HG03103 (cell line): ENCODE measurements around the gene TPP1.
A peak's percentile ranks its signal among the peaks of the same experiment; 100 is the strongest.

Experiments used
- ATAC-seq: cut with Tn5 transposase; IDR thresholded peaks from one replicate; pipeline ENCODE4 v1.9.1; 2021; ENCODE audit warnings: low read depth; ENCODE audit not compliant: unreplicated experiment

The TPP1 gene

DNA sequence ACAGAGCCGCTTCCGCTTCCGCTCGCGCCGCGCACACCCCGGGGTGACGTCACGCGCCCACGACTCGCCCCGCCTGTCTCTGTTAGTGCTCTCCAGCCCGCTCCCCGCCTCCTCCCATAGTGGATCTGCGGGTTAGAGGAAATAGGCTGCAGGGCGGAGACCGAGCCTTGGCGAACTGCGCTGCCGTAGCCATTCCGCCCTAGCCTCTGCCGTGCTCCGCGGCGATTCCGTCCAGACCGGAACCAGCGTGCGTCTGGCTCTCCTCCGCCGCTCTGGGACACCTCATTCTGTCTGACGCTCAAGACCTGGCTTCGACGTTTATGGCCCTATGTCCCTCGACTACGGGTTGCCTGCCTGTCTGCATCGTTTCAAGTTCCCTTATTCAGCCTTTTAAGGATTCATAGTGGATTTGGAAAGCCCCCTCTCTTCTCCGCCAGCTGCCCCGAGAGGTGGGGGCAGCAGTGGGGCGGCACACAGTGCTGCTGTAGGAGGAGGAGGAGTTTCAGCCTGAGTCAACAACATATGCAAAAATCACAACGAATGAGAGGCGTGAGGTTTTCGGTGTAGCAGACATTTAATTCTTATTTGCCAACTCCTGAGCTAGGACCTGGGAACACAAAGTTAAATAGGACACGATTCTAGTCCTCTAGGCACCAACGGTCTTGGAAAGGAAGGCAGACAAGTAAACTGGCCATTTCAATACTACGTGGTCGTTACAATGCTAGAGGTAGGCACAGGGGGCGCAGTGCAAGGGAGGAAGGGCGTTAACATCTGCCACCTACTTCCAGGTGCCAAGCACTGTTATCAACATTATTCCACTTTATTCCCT lies 6.8 kb downstream of the TPP1 start, which contains the start of gene TAF10:
Gene TAF10 (minus strand): TSS at position 4 of the 829 bp plus-strand sequence. CDS start 27 bp downstream, outside the sequence.
- ATAC-seq = peak; percentile 75

DNA sequence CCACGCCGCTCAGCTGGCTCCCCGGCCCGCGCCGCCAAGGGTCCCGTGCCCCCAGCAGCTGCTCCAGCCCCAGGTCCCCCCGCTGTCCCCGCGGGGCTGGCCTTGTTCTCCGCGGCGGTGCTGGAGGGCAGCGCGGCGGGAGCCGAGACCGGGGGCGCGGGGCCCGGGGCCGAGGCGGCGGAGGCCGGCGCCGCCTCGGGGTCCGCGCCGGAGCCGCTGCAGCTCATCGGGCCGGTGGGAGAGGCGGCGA lies 7.3 kb downstream of the TPP1 start:
- peak; percentile 20 for ATAC-seq

DNA sequence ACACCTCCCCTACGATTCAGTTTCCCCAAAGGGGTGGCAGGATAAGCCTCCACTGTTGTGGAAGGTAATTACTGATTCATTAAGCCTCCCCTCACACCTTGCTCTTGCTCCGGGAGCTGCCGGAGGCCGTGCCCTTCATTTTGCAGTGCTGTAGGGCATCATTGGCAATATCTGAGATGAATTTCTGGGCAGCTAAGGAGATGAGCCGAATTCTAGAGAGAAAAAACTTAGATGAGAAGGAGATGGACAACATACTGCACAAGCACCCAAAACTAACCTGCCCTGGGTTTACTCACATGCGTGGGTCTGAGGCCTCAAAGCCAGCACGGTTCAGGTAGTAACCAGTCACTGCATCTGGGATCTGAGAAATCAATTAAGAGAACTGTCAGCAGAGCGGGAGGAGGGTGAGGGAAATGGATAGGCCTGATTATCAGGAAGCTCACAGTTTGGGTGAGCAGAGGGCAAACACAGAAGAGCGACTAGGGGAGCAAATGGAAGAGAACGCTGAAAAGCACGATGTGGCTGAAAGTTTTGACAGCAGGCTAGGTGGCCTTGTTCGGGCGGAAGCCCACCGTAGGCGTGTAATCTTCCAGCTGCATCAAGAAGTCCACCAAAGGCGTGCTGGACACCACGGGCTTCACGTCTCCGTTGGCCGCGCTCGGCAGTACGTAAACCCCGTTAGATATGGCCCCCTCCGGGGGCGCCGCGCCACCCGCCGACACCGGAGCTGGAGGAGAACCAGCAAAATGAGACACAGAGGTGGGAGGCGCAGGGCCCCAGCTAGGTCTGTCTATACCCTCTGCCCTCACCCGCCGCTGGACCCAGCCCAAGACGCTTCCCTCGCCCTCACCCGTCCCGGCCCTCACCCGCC lies 7.9 kb downstream of the TPP1 start:
- no peak for ATAC-seq

DNA sequence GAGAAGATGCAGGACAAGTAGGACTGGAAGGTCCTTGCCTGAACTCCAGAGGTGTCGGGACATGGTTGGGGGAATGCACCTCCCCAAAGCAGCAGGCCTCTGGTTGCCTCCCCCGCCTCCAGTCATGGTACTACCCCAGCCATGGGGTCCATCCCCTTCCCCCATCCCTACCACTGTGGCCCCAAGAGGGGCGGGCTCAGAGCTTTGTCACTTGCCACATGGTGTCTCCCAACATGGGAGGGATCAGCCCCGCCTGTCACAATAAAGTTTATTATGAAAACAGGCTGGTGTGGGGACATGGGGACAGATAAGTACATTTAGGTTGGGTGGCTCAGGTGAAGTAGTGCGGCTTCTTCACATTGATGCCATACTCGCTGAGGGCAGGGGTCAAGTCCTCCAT lies 8.6 kb downstream of the TPP1 start:
- ATAC-seq = no peak

DNA sequence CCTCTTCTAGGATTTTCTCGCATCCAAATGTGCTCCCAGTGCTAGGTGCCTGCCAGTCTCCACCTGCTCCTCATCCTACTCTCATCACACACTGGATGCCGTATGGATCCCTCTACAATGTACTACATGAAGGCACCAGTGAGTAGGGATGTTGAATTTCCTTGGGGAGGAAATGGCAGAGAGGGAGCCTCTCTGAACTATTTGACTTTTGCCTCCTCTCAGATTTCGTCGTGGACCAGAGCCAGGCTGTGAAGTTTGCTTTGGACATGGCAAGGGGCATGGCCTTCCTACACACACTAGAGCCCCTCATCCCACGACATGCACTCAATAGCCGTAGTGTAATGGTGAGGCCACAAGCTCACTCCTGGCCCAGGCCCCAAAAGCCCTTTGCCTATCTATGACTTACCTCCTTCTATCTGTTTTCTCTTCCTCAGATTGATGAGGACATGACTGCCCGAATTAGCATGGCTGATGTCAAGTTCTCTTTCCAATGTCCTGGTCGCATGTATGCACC lies 9.7 kb downstream of the TPP1 start:
- no peak for ATAC-seq

DNA sequence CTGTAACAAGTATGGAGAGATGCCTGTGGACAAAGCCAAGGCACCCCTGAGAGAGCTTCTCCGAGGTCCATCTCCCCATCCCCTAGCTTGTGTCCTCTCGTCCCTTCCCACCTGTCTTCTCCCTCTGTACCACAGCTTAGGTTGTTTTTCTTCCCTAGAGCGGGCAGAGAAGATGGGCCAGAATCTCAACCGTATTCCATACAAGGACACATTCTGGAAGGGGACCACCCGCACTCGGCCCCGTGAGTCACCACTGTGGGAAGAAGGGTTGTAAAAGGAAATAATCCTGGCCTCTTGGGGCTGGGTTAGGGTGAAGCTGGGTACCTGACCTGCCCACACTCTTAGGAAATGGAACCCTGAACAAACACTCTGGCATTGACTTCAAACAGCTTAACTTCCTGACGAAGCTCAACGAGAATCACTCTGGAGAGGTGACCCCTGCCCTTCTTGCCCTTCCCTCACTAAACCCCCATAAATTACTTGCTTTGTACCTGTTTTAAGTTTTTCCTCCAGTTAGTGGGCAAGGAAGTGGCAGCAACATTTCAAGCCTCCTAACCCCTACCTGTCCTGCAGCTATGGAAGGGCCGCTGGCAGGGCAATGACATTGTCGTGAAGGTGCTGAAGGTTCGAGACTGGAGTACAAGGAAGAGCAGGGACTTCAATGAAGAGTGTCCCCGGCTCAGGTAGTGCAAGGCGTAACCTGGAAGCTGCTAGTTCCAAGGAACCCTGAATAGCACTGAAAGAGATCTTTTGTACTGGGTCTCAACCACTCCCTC lies 10.3 kb downstream of the TPP1 start:
- ATAC-seq = no peak

DNA sequence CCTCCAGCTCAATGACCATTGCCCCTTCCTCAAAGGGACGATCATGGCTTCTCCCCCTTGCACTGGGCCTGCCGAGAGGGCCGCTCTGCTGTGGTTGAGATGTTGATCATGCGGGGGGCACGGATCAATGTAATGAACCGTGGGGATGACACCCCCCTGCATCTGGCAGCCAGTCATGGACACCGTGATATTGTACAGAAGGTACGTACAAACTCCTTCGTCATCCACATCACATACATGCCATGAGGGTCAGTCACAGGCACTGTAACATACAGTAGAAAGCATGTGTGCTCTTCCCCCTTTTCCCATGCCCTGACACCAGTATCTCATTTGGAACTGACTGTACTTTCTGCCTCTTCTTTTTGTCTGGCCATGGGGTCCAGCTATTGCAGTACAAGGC lies 11.2 kb downstream of the TPP1 start:
- ATAC-seq = no peak

DNA sequence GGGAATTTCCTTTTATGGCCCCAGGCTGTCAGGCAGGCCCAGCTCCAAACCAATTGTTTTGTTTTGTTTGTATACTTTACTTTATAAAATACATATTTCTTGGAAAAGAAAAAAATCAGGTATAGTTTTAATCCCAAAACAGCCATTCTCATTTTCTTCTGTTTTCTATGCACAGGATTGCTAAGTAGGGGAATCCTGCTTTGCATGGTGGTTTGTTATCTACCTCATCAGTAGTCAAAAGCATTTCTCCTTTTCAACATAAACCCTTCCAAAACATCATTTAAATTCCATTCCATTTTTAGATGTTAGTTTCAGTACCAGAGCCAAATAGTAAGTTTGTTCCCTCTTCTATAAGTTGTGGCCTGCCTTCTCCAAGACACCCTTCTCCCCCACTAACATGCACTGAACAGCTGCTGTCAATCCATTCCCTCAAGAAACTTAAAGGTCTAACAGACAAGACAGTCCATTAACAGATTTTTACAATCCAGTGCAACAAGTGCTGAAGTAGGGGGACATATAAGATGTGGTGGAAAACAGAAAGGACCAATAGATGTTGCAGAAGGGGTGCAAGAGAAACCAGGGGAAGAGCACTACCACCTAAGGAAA lies 11.9 kb downstream of the TPP1 start:
- ATAC-seq = no peak

DNA sequence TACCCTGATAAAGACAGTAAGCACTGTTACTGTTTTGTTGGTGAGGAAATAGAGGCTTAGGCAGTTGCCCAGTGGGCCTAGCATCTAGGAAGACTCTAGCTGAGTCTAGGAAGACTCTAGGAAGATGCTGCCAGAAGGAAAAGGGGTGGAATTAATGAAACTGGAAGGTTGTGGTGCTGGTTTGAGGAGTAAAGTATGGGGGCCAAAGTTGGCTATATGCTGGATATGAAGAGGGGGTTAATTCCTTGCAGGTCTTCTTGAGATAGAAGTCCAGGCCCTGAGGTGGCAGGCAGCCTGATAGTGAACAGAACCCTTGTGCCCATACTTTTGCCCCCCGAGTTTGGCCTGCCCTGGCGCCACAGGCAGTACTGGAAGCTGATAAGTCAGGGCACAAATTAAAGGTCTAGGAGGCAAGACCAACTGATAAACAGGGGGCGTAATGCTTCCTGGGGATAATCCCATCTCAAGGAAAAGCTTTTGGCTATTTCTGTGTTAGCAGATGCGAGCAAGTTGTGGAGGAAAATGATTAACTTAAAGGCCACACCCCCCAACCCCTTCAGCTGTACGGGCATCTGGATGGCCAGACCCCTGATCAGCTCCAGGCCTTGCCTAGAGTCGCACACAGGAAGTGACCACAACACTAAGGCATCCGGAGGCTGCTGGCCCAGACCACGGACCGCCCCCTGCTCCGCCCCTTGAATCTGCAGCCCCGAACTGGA lies 12.6 kb downstream of the TPP1 start:
- ATAC-seq = peak; percentile 40

DNA sequence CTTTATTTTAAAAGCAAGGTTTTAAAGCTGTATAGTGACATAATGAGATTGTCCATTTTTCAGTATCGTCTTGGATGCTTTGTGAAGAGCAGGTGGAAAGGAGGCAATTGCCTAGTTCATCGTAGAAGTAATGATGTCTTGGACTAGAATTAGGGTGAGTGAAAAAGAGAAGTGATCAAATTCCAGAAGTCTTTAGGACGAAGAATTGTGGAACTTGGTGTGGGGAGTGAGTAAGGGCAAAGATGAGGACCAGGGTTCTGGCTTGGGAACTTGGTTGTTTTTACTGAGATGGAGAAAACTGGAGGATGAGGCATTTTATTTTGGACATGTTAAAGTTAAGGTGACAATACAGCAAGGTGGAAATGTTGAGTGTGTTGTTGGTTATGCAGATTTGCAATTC lies 14.4 kb downstream of the TPP1 start:
- no peak for ATAC-seq

DNA sequence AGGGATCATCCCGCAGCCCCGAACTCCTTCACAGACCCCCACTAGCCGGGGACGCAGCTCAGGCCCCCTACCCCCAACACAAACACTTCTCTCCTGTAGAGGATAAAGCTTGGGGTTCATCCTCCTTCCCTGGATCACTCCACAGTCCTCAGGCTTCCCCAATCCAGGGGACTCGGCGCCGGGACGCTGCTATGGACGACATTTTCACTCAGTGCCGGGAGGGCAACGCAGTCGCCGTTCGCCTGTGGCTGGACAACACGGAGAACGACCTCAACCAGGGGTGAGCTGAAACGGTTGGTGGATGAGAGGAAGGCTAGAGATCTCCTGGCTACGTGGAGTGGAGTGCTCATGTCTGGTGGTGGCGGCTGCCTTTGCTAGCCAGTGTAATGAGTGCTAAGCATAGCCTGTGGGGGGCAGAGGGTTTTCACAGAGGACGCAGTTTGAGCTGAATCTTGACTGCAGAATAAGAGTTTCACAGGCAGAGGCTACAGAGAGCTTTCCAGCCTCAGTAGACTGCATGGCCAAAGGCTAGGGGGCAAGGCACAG lies 15.1 kb downstream of the TPP1 start:
- ATAC-seq = peak; percentile 34

DNA sequence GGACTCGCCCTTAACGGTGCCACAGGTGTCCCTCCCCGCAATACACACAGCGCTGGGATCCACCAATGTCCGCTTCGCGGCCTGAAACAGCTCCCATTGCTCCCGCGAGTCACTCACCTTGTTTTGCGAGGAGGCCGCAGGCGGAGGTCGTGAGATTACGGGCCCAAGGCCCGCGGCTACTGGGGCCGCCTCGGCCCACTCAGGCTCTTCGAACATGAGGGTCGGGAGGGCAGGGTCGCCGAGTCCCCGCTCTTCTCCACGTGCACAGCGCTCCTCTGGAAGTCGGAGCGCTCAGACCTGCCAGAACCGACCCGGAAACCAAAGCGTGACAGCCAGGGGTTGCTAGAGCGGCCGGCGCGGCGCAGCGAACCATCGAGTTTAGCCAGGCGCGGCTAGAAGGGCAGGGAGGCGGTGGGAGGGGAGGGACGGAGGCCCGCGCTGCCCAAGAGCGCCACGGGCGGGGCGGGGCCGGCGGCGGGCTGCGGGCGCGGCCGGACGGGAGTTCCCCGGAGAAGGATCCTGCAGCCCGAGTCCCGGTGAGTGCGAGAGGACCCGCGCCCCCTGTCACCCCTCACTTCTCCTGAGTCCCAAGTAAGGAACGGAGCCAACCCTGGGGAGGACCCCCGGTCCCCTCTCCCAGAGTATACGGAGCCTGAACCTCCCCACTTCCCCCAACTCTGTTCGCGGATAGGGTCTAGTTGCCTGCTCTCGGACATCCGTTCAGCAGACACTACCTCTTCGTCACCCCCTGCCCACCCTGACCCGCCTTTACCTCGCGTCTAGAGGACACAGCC lies 15.7 kb downstream of the TPP1 start, which contains the start of the genes ILK and RRP8:
Gene ILK (plus strand): TSS at position 488 of the 794 bp plus-strand sequence. CDS start 498 bp downstream, outside the sequence.
Gene RRP8 (minus strand): TSS at position 330 of the 794 bp plus-strand sequence. CDS start 114 bp downstream, at position 216.
- ATAC-seq = peak; percentile 78

DNA sequence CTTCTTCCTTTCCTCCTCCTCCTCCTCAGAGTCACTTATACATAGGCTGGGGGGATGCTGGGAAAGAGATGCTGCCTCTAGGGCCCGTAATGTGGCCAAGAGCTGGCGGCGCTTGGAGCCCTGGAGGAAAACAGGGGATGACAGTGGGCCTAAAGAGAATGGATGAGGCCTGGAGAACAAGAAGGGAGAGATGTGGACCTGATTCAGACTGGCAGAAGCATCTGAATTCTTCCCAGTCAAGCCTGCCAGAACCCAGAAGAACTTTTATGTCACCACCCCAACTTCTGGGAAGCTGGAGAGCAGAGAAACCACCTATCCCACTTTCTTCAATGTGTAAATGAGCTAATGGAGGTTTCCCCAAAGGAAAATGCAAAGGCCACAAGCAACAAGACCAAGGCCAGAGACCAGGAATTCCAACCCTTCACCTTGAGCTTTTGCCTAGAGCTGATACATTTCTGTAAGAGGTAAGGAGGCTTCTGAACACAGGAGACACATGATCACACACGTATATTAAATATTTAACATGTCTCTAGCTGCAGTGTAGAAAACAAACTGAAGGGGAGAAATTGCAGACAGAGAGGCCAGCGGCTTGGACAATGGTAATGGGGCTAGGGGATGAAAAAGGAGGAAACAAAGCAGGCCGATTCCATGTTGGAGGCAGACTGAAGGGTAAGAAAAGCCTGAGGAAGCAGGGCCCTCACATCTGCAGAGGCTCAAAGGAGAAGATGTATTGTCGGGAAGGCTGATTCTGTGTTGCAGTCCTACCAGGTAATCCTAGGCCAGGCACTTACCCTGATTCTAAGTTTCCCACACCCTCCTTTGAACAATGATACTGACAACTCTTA lies 16.9 kb downstream of the TPP1 start:
- ATAC-seq = no peak

DNA sequence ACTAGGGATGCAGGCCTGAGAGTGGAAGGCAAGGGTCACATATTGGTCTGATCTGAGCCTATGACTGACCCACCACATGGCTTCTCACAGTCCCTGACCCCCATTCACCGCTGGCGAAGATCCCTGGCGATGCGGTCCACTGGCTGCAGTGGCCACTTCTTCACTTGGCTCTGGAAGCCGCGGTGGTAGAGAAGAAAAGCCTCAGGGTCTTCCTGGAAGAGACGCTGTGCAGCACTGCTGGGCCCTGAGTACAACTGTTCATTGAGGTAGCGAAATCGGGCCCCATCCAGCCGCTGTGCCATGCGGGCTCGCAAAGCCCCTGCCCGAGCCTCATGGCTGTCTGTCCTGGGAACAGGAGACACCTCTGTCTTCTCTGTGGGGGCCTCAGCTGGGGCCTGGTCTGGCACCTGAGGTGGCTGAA lies 18.2 kb downstream of the TPP1 start:
- ATAC-seq = no peak

DNA sequence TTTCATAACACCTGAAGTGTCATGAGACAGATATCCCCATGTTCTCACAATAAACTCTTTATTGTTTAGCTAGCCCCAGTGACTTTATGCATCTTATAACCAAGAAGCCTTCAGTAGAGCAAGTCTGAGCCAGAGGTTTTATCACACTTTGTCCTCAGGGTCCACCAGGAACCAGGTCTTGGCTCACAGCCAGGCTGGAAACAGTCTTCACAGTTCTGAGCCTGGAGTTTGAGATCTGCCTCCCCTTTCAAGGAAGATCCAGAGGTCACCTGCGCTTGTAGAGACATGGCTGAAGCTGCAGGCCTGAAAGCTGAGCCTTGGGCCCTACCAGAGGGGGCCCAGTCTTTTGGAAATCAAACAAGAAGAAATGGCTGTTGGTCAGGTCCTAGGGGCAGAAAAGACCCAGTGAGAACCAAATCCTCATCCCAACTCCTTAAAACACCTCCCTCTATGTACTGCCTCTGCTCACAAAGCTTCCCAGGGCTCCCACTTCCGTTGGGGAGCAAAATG lies 19.3 kb downstream of the TPP1 start:
- ATAC-seq = no peak

DNA sequence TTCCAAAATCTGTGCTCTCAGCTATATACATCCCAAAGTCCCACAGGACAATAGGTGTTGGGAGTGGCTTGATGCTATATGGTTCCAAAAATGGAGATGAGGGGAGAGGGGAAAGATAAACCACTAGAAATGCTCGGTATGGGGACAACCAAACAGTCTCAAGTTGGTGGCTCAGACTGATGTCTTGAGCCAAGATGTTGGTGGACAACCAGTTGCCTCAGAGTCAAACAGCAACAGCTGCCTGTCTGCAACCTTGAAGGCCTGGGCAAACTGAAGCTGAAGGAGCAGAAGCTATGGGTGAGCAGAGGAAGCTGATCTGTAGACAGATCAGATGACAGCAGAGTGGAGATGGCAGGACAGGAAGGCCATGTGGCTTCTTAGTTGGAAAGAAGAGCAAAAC lies 19.8 kb downstream of the TPP1 start:
- no peak for ATAC-seq

DNA sequence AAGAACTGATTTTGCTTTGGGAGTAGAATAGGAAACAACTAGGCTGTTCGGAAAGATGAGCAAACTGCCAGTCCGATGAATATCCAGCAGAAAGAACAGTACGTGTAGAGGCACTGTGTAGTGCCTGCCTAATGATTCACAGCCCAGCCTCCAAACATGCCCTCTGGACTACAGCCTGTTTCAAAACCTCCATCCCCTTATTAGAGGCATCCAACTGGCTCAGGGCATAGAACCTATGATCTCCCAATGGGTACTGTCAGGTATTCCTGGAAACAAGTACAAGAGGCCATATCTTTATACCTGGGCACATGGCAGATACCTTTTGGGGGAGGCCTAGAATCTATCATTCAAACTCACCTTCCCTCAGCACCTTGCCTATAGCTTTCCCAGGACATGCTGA lies 20.7 kb downstream of the TPP1 start:
- no peak for ATAC-seq
